Measurements from ENCODE around the gene INPP5E.

Gene INPP5E

DNA sequence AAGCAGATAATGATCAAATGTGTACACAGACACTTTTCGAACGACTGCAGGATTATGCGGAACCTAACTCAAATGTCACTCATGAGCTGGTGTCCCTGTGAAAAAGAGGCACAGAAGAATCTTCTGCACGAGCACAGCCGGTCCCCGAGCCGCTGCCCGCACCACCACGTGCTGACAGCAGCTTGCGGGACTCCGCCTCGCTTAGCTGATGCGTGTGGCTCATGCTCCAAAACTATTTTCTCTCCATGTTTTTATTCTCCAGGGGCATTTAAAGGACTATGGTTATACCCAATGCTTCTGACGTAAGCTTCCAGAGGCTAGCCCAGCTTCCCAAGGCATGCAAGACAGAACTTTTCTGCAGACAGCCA is 33.7 kb upstream of the INPP5E start:
- no peak for FAIRE-seq

DNA sequence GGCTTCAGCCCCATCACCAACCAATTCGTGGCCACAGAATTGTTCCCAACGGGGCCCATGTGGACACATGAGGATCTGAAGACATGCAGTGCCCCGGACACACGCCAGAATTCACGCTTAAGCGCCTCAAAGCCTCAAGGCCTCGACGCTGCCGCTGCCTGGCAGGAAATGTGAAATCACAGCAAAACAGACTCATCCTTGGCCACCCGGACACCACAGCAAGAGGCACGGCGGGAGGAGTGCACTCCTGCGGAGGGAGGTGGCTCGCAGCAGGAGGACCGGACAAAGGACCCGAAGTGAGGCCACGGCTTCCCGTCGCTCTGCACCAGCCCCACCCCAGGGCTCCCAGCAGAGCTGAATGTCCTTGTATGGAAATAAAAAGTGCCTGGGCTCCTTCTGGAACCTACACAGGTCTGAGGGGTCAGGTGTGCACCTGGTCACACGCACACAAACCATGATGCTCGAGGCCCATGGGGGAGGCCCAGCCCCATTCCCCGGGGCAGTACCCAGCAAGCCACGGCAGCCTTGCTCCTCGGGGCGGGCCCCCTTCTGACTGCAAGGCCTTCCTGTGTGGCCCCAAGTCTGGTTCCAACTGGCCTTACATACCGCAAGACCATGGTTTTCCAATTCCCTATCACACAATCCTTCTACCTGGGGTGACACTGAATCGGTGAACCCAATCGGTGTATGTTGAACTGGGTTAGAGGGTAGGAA is 33.2 kb upstream of the INPP5E start:
- DNase-seq (ENCODE audit: insufficient read length, low spot score) (no peak), FAIRE-seq (no peak)

More for the DNA sequence above, 33.7 kb upstream of the INPP5E start:
- no peak for DNase-seq (ENCODE audit: insufficient read length, low spot score)

DNA sequence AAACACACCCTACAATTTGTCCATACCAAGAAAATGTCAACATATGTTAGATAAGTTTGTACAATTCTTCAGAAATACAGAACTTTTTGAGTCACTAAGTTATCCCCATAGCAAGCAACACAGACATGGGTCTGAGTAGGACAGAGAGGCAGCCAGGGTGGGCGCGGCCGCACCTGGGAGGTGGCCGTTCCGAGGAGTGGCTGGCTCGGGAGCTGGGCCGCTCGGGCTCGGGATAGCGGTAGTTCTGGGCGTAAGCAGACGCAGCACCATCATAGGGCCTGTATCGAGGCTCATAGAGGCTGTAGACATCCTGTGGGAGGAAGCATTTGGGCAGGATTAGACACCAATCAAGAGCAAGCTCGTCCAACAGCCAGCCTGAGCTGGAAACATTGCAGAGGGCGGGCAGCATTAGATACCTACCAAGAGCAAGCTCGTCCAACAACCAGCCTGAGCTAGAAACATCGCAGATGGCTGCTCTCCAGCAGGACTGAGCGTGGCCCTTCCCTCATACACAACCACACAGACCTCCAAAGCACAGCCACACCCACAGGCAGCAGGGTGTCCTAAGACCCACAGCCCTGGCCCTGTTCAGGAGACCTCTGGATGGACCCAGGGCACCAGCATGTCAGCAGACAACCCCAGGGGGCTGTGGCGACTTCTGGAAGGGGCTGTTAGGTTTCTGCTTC is 32.3 kb upstream of the INPP5E start:
- DNase-seq (ENCODE audit: insufficient read length, low spot score) (no peak), FAIRE-seq (no peak)

DNA sequence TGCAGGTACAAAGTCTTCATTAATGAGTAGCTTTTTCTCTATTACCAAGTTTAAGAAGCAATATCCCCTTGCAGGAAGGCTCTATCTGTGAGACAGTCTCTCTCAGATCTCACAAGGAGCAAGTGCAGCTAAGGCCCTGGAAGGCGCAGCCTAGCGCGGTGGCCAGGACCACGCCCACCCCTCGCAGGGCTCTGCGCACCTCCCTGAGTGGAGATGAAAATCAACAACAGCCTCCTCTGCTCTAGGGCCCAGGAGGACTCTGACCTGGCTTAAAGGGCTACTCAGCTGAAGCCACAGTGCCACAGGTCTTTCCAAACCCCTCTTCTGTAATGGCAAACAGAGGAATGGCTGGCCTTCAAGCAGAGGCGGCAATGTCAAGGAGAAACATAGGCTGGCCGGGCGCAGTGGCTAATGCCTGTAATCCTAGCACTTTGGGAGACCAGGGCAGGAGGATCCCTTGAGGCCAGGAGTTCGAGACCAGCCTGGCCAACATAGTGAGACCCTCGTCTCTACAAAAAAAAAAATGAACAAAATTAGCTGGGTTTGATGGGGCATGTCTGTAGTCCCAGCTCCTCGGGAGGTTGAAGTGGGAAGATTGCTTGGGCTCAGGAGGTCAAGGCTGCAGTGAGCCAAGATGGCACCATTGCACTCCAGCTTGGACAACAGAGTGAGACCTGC is 31.3 kb upstream of the INPP5E start:
- no peak for DNase-seq (ENCODE audit: insufficient read length, low spot score)
- FAIRE-seq, result no peak

DNA sequence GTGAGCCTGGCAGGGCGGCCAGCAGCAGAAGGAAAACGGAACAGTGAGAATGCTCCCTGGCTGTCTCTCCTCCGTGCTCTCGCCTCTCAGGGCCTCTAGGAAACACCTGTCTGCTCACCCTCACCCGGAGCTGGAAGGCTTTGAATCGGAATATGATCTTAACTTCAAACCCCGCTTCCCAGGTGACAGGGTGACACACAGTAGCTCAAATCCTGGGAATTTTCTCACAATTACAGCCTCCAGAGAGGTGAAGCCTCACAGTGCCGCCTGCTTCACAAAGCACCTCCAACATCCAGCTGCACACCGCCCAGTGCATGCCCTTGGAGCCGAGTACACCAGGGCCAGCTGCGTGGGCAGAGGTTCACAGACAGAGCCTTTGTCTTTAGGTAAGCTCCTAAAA is 30.7 kb upstream of the INPP5E start:
- FAIRE-seq, result no peak
- DNase-seq (ENCODE audit: insufficient read length, low spot score), result no peak

DNA sequence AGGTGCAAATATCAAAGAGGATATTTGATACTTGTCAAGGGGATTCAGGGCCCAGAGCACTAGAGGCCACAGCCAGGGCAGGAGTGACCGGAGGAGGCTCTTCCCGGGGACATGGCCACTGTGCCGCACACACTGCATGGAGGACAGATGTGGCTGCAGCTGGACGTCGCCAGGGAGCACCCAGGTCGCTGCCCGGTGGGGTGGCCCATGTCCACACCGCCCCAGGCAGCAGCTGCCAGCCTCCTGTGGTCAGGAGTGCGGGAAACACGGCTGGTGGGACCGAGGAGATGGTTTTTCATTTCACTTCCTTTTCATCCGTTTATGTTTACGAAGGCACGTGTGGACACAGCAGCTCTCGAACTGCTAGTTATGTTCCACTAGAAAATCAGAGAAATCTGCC is 28.1 kb upstream of the INPP5E start:
- DNase-seq (ENCODE audit: insufficient read length, low spot score), result no peak
- FAIRE-seq, result no peak

DNA sequence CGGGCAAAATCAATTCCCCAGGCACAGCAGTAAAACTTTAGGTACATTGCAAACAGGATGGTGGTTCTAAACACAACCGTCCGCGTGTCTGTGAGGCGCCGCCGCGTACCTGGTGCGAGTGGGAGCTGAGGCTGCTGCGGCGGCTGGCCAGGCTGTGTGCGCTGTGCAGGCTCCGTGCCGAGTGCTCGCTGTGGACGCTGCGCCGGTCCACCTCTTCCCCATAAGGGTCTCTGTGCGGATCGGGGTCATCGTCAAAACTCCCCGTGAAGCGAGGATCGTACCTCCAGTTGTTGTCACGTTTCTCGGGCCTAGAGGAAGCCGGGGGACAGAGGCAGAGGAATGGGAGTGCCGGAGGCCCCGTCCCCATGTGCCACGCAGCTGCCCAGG is 26.5 kb upstream of the INPP5E start:
- no peak for FAIRE-seq
- DNase-seq (ENCODE audit: insufficient read length, low spot score), result no peak

DNA sequence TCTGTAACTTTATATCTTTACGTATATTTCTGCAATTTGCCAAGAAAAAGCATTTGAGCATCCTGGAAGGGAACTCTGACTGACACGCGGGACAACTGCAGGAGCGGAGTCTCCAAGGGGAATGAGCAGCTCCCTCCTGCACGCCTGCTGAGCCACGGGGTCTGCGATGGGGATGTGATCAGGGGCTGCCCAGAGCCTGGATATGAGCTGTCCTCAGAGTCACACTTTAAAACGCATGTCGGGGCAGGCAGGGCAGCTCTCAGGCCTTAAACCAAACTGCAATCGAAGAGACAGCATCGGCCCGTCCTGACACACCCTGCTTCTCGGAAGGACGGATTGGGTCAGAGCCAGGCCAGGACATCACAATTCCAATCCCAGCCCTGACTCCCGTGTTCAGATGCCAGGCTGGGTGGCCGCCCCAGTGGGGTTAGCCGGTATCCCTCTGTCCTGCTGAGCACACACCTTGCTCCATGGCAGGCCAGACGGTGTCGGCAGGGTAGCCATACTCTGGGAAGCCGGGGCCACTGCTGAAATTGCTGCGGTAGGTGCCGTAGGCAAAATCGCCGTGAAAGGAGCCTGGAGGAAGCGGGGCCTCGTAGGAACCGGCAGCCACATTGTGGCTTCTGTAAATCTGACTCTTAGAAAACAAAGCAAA is 26.0 kb upstream of the INPP5E start:
- DNase-seq (ENCODE audit: insufficient read length, low spot score), result no peak
- FAIRE-seq, result no peak

DNA sequence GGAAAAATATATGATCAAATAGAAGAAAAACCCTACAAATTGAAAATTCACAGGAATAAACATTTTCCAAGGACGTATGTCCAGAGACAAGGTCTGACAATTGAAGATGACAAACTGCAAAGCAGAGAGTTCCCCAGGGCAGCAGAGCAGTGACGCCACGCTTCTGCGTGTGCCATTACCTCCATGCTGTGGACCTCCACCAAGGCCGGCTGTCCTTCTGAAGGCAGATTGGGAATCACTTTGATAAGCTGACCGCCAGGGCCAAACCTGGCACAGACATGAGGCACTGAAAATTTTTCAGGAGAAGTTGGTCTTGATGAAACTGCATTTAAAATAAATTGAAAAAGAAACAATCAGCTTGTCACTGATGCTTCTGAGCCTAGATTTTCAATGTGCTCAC is 24.6 kb upstream of the INPP5E start:
- DNase-seq (ENCODE audit: insufficient read length, low spot score) (no peak), FAIRE-seq (no peak)

DNA sequence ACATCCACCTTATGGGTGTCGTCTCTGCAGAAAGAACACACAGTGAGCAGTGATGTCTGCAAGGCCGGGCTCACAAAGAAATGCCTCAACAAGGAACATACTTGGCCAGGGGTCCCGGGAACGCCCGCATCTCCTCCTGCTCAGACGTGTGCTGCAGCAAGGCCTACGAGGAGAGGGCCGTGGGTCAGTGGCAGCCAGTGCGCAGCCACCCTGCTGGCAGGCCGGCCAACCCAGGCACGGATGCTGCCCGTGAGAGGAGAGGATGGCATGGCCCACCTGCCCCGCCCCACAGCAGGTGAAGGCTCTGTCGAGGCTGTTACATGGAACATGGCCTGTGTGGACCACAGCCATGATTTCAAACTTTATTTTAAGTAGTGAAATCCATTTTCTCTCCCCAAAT is 23.9 kb upstream of the INPP5E start:
- FAIRE-seq (no peak), DNase-seq (ENCODE audit: insufficient read length, low spot score) (no peak)

DNA sequence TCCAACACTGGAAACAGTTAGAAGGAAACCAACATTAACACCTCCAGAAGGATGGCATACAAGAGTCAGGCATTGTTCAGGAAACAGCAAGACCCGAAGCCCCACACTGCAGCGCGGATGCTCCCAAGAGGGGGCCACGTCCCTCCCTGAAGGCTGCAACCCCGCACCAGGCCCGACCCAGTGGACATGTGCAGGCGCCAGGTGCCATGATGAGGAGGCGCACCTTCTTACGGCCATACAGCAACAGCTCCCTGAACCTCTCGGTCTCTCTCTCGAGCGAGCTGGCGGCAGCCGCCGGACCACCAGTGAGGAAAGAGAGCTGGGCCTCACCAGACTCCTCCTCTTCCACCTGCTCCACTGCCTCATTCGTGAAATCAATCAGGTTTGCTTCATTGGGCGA is 23.0 kb upstream of the INPP5E start:
- FAIRE-seq (no peak), DNase-seq (ENCODE audit: insufficient read length, low spot score) (no peak)

DNA sequence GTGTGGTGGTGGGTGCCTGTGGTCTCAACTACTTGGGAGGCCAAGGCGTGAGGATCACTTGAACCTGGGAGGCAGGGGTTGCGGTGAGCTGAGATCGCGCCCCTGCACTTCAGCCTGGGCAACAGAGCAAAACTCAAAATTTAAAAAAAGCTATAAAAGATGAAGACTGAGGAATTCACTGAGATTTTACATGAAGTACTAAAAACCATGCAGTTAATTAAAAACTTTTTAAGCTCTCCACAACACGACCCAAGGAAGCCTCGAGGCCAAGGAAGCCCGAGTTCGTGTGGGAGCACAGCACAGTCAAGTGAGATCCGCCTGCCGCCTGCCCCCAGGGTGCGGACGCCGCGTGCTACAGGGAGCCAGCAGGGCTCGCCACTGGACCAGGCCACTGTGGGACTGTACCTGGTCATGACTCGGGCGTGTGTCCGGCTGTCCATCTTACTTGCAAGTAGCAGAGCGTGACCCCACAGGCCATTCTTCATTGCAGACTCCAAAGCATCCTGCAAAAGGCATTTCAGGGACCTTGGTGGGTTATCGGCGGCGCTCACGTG is 21.2 kb upstream of the INPP5E start:
- DNase-seq (ENCODE audit: insufficient read length, low spot score) (no peak), FAIRE-seq (no peak)

DNA sequence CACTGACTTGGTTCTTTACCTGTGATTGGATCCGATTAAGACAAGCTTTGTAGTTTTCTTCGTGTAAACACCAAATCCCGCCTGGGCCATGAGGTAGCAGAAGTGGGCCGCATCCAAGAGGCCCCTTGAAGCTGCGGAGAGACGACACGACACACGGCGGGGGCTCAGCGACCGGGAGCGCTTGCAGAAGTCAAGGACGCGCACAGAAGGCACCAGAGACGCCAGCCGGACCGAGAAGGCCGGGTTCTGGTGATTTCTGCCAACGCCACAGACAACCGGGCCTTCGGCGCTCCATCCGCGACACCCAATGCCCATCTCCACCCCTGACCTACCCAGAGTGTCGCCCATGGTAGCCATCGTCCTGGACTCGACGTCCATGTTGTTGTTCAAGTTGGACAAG is 19.8 kb upstream of the INPP5E start:
- DNase-seq (ENCODE audit: insufficient read length, low spot score), result no peak
- no peak for FAIRE-seq

DNA sequence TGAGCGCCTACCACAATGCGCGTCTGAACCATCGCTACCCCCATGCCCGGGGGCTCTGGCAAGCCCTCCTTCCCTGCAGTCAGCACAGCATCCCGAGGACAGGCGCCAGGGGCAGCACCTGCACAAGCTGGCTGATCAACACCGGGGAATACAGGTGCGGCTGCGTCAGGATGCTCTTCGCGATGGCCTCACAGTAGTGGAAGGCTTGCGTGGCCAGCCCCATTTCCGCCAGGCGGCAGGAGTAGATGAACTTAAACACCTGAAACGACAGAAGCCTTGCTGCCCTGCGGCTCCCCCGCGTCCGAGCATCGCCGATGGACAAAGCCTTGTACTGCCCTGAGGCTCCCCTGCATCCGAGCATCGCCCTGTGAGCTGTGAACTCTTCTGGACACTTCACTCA is 17.7 kb upstream of the INPP5E start:
- FAIRE-seq (no peak), DNase-seq (ENCODE audit: insufficient read length, low spot score) (no peak)

DNA sequence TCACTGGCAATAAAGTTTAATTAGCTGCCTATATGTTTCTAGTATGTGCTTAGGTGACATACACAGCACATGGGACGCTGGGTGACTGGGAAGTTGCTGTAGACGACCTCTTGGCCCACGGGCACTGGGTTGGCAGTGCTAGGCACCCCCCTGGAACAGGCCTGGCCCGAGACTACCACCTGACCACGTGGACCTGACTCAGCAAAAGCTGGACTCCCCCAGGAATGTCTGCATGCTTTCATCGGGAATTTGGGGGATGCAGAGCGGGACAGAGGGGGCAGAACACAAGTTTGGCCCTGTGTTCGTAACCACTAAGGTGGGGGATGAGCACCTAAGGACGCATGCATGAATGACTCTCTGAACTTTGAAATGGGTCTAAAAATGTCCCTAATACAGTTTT is 16.6 kb upstream of the INPP5E start:
- FAIRE-seq, result no peak
- no peak for DNase-seq (ENCODE audit: insufficient read length, low spot score)

DNA sequence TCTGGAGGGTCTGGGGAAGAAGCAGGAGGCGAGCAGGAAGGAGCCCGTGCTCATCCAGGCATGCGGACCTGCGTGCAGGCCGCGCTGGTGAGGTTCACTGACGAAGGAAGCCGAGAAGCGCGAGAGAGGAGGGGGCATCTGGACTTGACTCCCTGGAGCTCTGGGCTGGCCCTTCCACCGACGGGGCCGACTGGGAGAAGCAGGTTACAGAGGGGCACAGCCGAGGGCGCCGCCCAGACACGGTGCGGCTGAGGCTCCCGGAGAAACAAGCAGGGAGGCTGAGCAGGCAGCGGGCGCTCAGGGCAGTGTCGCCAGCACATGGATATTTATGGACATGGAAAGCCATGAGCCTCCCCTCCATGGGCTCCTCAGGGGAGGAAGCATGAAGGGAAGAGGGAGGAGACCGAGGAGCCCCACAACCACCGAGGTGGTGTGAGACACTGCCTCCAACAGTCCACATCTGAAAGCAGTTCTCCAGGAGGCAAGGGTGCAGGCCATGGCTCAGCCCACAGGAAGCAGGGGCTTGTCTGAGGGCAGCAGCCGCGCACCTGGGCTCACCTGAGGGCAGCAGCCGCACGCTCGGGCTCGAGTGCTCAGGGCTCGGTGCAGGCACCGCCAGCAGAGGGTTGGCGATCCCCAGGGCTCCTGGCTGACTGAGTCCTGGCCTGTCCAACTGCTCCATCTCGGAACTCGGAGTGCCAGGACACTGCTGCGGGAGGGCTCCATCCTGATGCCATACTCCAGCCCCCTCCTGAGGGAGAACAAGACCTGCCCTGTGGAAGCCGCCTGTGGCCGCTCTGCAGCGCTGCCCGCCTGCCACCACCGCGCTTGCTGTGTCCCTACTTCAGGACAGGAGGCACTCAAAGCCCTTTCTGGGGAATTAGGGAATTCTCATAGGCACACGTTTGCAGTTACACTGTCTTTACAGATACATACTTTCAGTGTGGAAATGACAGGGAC is 15.7 kb upstream of the INPP5E start:
- FAIRE-seq (no peak), DNase-seq (ENCODE audit: insufficient read length, low spot score) (no peak)

DNA sequence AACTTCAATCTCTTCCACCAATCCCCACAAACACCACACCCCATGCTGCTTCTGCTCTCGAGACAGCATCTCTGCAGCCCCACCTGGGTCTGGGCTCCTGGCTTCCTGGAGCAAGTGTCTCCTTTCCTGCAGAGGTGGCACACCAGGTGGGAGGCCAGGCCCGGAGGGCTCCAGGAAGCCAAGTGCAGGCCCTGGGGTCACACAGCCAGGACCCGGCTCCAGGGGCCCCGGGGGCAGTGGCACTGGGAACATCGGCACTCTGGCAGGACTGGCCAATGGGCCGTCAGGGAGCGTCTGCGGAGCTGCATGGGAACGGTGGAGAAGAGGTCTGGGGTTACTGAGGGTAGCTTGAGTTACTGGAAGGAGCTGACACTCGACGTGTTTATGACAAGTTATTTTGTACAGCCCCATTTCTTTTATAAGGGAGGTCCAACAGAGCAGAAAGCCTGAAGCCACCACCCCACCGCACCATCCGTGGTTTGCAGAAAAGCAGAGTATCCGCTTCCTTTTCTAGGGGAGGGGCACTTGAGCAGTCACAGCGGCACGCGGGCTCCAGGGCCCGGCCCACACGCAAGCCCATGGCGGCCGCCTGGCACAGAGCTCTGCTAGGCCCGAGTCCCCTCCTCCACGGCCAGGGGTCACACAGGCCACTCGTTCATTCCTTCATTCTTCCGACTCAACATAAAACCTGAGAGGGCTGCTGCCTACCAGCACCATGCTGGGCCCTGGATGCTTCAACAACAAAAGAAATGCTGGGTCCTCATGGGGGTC is 14.6 kb upstream of the INPP5E start:
- DNase-seq (ENCODE audit: insufficient read length, low spot score) (no peak), FAIRE-seq (no peak)

DNA sequence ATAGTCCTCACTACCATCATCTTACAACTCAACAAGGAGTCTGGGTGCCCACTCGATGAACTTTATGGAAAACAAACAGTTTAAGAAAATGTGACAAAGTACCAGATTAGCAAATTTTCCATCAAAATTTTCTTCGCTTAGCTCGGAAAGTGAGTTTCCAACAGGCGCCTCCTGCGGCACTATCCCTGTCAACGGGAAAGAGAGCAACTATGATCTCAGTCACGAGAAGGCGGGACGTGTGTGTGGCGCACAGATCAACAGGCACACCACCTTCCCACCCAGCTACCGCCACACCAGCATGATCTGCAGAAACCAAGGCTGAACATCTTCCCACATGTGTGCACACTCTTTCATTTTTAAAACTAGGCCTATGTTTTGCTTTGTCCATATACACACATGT is 13.7 kb upstream of the INPP5E start:
- FAIRE-seq, result no peak

DNA sequence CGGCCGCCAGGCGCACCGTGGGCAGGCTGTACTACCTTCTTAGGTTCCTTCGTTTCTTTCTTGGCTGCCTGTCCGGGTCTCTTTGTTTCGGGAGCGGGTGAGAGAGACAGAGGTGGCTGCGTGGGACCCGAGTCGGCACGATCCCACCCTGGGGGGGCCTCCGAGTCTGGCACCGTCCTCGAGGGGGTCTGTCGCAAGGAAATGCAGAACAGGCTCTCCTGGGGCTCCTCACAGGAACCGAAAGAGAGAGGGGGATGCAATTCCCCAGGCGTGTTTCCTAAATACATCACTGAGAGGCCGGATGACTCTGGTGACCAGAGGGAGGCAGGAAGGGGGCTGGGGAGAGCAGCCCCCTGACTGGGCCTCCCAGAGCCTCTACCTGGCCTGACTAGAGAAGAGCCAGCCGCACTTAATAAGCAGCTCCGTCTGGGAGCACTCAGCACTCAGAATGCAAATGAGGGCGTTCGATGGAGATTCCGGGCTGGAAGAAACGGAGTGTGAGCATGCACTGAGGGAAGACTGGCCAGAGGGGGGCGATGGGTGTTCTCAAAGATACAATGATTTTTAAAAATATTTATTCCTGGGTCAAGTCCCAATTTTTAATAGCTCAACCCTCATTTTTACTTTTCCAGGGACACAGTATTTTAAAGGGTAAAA is 11.7 kb upstream of the INPP5E start:
- no peak for FAIRE-seq

More for the DNA sequence above, 13.7 kb upstream of the INPP5E start:
- DNase-seq (ENCODE audit: insufficient read length, low spot score), result no peak

More for the DNA sequence above, 11.7 kb upstream of the INPP5E start:
- no peak for DNase-seq (ENCODE audit: insufficient read length, low spot score)

Data from GM19239 (cell line).